GM18508 (cell line): ENCODE data around the gene MPDU1.

Experiments
- ATAC-seq: cut with Tn5 transposase; IDR thresholded peaks from one replicate; pipeline ENCODE4 v1.9.1; 2021; ENCODE audit warnings: moderate number of reproducible peaks; ENCODE audit not compliant: insufficient read depth, unreplicated experiment

MPDU1 gene

DNA sequence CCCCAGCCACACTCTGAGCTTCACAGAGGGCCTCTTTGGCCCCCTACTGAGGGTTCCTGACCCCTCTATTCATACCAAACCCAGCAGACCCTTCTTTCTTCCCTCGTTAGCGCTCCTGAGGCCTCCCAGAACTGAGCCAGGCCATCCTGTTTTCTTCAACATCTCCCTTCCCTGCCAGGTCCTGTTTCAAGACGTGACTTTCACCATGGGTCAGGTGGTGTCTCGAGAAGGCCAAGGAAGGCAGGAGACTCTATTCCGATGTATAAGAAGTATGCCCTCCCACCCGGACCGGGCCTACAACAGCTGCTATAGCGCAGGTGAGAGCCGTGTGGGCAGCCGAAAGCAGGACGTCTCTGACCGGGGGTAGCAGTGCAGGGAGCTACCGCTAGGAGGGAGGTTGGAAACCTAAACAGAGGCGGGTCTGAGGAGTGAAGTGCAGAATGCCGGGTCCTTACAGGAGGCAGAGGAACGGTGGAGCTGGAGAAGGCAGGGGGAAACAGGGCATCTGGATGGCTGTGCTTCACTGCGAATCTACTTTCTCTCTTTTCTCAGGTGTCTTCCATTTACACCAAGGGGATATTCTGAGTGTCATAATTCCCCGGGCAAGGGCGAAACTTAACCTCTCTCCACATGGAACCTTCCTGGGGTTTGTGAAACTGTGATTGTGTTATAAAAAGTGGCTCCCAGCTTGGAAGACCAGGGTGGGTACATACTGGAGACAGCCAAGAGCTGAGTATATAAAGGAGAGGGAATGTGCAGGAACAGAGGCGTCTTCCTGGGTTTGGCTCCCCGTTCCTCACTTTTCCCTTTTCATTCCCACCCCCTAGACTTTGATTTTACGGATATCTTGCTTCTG is 23.3 kb upstream of the MPDU1 start:
- no peak for ATAC-seq

DNA sequence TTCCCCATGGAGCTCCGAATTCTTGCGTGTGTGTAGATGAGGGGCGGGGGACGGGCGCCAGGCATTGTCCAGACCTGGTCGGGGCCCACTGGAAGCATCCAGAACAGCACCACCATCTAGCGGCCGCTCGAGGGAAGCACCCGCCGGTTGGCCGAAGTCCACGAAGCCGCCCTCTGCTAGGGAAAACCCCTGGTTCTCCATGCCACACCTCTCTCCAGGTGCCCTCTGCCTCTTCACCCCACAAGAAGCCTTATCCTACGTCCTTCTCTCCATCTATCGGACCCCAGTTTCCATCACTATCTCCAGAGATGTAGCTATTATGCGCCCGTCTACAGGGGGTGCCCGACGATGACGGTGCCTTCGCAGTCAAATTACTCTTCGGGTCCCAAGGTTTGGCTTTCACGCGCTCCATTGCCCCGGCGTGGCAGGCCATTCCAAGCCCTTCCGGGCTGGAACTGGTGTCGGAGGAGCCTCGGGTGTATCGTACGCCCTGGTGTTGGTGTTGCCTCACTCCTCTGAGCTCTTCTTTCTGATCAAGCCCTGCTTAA is 22.6 kb upstream of the MPDU1 start:
- no peak for ATAC-seq

DNA sequence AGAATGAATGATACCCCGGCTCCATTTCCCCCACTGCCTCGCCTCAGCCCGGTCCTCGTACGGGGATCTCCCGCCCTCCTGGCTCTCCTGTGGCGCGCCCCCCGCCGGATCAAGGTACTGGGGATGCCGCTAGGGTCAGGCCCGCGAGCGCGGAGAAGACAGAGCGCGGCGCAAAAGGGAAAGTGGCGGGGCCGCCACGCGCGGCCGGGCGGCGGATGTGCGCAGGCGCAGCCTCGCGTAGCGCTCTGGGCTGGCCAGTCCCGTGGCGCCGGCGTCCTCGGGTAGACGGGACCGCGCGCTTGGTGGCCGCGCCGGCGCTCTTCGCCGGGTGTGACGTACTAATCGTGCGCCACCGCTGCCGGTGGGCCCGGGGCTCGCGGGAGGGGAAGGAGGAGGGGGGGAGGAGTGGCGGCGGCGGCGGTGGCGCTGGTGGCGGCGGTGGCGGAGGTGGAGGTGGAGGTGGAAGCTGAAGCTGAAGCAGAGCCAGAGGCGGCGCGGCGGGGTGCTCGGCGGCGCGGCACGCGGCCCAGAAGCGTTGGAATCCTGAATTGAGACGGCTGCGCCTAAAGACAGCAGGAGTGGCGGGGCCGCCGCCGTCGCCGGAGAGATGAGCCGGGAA is 22.0 kb upstream of the MPDU1 start, which contains the start of gene SENP3:
TSS of gene SENP3 (plus strand) at position 331 of the 619 bp plus-strand sequence. CDS start 1,158 bp downstream, outside the sequence.
- ATAC-seq, result no peak

DNA sequence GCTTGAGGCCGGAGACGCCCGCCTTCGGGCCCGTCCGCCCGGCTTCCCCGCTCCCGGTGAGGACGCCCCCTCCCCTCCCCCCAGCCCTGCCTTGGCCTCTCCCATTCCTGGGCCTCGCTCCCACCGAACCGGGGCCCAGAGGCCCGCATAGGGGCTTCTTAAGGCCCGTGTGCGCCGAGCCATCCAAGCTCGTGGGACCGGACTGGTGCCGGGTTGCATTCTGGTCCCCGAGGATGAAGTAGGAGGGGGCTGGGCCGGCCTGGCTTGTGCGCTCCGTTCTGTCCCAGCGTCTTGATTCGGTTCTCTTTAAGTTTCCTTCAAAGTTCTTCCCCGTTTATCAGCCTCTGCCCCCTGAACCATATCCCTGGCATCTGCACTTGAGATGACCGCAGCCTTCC is 21.4 kb upstream of the MPDU1 start:
- no peak for ATAC-seq

DNA sequence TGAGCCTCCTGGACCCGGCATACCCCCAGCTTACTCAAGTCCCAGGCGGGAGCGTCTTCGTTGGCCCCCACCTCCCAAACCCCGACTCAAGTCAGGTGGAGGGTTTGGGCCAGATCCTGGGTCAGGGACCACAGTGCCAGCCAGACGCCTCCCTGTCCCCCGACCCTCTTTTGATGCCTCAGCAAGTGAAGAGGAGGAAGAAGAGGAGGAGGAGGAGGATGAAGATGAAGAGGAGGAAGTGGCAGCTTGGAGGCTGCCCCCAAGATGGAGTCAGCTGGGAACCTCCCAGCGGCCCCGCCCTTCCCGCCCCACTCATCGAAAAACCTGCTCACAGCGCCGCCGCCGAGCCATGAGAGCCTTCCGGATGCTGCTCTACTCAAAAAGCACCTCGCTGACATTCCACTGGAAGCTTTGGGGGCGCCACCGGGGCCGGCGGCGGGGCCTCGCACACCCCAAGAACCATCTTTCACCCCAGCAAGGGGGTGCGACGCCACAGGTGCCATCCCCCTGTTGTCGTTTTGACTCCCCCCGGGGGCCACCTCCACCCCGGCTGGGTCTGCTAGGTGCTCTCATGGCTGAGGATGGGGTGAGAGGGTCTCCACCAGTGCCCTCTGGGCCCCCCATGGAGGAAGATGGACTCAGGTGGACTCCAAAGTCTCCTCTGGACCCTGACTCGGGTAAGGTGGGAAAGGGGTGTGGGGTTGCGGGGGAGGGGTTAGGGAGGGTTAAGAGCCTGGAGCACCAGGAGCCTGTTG is 20.4 kb upstream of the MPDU1 start:
- no peak for ATAC-seq

DNA sequence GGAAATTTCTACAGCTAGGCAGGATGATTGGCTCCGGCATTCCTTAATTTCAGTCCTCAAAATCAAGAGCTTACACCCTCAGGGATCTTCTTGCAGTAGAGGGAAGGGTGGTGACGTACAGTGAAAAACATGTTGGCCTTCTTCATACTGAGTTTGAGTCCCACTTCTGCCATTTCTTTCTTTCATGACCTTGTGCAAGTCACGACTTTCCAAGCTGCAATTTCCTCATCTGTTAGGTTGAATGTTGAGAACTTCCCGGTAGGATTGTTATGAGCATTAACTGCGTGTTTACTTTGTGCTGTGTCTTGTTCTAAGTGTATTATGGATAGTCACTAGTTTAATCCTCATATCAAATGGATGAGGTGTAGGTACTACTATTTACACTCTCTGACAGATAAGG is 14.1 kb upstream of the MPDU1 start:
- no peak for ATAC-seq

DNA sequence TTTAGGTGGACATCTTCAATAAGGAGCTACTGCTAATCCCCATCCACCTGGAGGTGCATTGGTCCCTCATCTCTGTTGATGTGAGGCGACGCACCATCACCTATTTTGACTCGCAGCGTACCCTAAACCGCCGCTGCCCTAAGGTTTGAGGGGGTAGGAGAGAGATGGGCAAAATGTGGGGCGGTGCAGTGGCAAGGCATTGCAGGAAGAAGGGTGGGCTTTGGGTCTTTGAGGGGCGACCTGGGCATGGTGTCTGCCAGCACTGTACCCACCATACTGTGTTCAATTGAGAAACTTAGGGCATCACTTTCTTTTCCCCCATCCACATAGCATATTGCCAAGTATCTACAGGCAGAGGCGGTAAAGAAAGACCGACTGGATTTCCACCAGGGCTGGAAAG is 13.3 kb upstream of the MPDU1 start:
- ATAC-seq, result no peak

DNA sequence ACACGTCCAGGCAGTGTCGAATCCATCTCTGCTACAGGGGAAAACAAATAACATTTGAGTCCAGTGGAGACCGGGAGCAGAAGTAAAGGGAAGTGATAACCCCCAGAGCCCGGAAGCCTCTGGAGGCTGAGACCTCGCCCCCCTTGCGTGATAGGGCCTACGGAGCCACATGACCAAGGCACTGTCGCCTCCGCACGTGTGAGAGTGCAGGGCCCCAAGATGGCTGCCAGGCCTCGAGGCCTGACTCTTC is 11.4 kb upstream of the MPDU1 start:
- ATAC-seq, result peak; percentile 78

DNA sequence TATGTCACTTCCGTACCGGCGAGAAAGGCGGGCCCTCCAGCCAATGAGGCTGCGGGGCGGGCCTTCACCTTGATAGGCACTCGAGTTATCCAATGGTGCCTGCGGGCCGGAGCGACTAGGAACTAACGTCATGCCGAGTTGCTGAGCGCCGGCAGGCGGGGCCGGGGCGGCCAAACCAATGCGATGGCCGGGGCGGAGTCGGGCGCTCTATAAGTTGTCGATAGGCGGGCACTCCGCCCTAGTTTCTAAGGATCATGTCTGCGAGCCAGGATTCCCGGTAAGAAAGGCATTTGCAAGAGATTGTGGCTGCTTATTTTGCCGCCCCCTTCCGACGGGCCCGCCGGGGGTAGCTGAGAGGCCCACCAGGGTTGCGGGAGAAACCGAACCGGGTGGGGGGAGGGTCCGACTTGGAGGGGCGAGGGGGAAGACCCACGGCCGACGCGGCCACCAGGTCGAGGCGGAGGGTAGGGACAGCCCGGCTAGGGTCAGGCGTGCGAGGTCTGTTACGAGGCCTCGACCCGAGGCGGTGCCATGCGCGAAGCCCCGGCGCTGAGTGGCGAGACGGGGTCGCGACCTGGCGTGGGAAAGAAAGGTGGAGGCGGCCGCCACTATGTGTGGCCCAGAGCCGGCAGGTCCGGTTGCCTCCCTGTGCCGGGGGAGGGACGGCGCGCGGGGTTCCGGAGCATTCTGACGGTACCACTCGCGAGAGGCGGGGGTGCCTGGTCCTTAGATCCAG is 10.9 kb upstream of the MPDU1 start:
- ATAC-seq, result no peak

DNA sequence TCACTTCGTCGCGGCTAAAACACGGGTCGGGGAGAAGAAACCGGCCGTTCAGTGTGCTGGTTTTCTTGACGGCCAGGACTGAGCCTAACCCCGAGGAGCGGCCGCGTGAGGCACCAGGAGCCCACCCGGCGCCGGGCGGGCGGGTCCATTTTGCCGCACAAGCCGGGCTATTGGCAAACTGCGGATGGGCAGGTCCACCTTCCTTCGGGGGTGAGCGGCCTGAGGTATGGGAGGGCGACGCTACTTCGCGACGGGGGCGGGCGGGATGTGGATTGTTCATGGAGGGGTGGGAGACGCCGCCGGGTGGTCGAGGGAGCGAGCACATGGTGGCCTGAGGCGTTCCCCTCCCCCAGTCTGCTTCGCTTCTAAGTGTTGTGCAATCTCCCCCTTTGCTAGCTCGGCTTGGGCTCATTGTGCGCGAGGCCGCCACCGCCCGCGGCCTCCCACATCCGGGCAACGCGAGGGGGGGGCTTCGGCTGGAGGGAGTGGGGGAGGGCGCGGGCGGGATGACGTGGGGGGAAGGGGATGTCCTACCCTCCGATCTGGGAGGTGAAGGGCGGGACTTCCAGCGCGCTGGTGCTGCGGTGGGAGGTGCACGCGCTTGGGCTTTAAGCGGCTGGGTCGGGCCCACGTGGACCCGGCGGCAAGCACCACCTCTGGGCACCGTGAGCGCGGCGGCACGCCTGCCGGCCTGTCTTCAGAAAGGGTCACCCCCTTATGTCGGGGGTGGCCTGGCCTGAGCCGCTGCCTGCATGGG is 10.2 kb upstream of the MPDU1 start:
- no peak for ATAC-seq

DNA sequence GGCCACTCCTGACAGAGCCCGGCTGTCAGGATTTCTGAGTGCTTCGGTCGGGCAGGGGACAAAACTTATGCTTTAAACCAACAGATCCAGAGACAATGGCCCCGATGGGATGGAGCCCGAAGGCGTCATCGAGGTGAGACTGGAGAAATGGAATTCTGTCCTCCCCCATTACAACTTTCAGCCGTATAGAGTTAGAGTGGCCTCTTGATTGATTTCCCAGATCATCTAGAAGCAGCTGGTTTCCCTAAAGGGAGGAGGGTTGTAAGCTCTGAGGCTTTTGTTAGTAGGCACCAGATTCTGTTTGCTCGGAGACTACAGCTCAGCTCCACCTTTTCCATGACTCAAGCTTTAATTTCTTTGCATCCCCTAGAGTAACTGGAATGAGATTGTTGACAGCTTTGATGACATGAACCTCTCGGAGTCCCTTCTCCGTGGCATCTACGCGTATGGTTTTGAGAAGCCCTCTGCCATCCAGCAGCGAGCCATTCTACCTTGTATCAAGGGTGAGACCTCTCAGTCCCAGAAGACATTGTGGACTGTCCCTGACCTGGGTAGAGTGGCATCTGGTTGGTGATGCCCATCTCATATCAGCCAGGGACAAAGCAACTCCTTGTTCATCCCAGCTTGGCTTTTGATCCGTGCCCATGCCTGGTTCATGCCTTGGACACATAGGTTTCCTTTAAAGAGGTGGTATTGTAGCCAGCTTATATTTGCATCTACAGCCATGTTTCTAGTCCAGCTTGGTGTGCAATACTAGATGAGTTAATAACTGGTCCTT is 9.3 kb upstream of the MPDU1 start:
- no peak for ATAC-seq

DNA sequence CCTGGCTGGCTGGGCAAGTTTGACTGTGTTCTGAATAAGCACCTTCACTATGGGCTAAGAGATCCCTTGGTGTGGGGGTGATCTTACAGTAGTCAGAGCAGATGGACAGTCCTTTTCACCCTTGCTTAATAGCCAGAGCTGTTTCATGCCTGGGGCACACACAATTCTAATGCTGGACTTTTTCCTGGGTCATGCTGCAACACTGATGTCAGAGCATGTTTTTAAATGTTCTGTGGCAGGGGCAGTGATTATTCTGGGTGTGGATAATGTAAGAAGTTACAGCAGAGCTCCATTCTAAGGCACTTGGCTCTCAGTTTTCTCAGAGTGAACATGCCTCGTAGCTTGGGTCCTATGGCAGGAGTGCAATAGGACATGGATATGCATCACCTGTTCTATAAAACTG is 8.2 kb upstream of the MPDU1 start:
- ATAC-seq, result no peak

DNA sequence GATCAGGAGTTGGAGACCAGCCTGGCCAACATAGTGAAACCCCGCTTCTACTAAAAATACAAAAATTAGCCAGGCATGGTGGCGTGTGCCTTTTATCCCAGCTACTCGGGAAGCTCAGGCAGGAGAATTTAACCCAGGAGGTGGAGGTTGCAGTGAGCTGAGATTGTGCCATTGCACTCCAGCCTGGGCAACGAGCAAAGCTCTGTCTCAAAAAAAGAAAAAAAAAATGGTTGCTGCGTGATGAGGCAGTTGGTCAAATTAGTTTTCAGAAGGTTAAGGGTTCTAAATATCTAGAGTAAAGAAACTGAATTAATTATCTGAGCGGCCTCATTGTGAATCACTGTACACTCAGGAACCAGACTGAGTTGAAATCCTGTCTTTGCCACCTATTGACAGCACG is 7.7 kb upstream of the MPDU1 start:
- ATAC-seq, result no peak

DNA sequence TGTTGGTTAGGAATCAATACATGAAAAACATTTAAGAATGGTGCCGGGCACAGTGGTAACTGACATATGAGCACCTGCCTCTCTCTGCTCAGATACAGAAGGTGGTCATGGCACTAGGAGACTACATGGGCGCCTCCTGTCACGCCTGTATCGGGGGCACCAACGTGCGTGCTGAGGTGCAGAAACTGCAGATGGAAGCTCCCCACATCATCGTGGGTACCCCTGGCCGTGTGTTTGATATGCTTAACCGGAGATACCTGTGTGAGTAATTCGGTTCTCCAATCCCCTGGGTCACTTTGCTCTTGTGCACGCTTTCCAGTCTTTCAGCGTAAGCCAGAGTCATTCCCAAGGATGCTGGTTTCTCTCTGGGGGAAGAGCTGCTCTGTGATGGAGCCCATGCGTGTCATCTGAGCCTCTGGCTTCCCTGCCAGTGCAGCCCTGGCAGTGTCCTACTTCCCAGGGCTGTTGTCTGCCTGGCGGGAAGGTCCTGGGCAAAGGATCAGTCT is 7.2 kb upstream of the MPDU1 start:
- ATAC-seq, result no peak

DNA sequence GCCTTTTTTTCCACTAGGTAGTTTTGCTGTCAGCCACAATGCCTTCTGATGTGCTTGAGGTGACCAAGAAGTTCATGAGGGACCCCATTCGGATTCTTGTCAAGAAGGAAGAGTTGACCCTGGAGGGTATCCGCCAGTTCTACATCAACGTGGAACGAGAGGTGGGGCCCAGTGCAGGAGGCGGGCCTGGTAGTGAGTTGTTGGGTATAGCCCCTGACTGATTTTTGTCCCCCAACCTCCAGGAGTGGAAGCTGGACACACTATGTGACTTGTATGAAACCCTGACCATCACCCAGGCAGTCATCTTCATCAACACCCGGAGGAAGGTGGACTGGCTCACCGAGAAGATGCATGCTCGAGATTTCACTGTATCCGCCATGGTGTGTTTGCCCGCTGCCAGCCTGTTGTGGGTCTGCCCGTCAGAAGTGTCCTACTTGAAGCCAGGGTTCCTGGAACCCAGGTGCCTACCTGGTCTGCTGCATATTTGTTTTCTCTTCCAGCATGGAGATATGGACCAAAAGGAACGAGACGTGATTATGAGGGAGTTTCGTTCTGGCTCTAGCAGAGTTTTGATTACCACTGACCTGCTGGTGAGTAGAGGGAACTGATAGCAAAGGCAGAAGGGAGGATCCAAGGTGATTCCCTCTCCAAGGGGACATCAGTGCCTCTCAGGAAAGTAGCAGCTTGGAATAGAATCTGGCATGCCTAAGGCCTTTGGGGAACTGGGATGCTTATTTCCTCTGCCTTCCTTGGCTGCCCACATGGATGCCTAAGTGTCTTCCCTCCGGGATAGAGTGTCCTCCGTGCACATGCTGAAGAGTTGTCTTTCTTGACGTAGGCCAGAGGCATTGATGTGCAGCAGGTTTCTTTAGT is 6.1 kb upstream of the MPDU1 start:
- no peak for ATAC-seq

DNA sequence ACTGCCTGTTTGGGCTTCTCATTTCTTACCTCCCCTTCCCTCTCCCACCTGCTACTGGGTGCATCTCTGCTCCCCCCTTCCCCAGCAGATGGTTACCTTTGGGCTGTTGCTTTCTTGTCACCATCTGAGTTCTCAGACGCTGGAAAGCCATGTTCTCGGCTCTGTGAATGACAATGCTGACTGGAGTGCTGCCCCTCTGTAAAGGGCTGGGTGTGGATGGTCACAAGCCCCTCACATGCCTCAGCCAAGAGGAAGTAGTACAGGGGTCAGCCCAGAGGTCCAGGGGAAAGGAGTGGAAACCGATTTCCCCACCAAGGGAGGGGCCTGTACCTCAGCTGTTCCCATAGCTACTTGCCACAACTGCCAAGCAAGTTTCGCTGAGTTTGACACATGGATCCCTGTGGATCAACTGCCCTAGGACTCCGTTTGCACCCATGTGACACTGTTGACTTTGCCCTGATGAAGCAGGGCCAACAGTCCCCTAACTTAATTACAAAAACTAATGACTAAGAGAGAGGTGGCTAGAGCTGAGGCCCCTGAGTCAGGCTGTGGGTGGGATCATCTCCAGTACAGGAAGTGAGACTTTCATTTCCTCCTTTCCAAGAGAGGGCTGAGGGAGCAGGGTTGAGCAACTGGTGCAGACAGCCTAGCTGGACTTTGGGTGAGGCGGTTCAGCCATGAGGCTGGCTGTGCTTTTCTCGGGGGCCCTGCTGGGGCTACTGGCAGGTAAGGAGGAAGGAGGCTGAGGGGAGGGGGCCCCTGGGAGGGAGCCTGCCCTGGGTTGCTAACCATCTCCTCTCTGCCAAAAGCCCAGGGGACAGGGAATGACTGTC is 4.4 kb upstream of the MPDU1 start, which contains the start of gene CD68:
TSS of gene CD68 (plus strand) at position 638 of the 833 bp plus-strand sequence. CDS start at position 678, 40 bp downstream.
- ATAC-seq, result no peak
